ENCODE data around the gene INTS6.
"Not testable (repeated sequence)": the region's sequence is repeated elsewhere in the genome, so short reads cannot be mapped to it uniquely, and the experiment has no call there.

Gene INTS6

DNA sequence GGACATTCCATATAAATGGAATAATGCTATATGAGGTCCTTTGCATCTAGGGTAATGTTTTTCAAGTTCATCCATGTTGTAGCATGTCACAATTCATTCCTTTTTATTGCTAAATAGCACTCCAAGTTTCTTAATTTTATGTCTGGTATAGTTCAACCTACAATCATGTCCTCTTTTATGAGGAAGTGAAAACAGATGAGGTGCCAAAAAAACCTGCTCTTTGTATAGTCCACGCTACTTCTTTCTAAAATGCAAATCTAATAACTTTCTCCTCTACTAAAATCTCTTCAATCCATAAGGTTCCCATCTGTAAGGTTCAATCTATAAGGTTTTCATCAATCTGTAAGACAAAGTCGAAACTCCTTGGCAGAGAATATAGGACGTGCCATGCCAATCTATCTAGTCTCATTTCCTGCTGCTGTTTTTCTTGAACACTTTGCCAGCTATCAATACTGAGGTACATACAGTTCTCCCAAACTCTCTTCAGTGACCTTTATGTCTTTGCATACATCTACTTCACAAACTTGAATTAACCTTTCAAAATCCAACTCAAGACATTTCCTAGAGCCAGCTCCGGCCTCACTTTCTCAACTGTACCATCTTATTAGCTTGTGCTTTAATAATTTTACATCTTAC lies 33.7 kb downstream of the INTS6 start:
- no peak for DNase-seq (ENCODE audit: low read depth in 1 of 2, low spot score in 1 of 2)

DNA sequence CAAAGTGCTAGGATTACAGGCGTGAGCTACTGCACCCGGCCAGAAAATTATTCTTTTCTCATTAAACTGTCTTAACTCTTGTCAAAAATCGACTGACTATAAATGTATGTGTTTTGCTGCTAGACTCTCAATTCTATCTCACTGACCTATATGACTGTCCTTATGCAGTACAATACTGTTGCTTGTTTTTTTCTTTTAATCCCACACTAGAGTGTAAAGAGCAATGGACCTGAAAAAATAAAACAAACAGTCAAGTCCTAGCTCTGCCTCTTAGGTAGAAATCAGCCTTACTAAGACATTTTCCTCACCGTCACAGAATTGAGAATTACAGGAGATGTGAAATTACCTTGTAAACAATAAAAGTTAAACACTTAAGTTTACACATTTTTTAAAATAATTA lies 35.1 kb downstream of the INTS6 start:
- no peak for DNase-seq (ENCODE audit: low read depth in 1 of 2, low spot score in 1 of 2)

DNA sequence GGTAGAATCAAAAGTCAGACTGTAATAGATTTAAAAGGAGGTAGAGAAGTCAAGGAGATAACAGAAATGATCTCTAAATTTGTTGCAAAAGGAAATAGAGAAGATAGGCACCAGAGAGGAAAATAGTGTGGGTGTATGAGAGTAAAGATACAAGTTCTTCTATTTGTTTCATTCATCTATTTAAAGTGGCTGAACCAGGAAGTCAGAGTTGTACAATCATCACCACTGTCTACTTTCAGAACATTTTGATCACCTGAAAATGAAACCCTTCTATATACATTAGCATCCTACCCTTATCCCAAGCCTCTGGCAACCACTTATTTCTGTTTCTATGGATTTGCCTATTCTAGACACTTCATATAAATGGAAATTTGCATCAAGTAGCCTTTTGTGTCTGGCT lies 36.7 kb downstream of the INTS6 start:
- no peak for DNase-seq (ENCODE audit: low read depth in 1 of 2, low spot score in 1 of 2)

DNA sequence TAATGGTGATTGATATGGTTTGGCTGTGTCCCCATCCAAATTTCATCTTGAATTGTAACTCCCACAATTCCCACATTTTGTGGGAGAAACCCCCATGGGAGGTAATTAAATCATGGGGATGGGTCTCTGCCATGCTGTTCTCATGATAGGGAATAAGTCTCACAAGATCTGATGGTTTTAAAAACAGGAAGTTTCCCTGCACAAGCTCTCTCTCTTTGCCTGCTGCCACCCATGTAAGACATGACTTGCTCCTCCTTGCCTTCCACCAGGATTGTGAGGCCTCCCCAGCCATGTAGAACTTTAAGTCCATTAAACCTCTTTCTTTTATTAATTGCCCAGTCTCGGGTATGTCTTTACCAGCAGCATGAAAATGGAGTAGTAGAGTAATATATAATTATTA lies 37.5 kb downstream of the INTS6 start:
- not testable (repeated sequence) for DNase-seq (ENCODE audit: low read depth in 1 of 2, low spot score in 1 of 2)

GRCh38 chr13:51412431-51412830 lies 40.4 kb downstream of the INTS6 start:
- DNase-seq (ENCODE audit: low read depth in 1 of 2, low spot score in 1 of 2) = no peak

- no peak for DNase-seq (ENCODE audit: low read depth in 1 of 2, low spot score in 1 of 2)
These were observed 47.7 kb downstream of the INTS6 start for GRCh38 chr13:51405176-51405575.

GRCh38 chr13:51397262-51397941 lies 55.4 kb downstream of the INTS6 start:
- no peak for DNase-seq (ENCODE audit: low read depth in 1 of 2, low spot score in 1 of 2)

- no peak for DNase-seq (ENCODE audit: low read depth in 1 of 2, low spot score in 1 of 2)
These were observed 56.5 kb downstream of the INTS6 start for GRCh38 chr13:51396352-51396751.

DNA sequence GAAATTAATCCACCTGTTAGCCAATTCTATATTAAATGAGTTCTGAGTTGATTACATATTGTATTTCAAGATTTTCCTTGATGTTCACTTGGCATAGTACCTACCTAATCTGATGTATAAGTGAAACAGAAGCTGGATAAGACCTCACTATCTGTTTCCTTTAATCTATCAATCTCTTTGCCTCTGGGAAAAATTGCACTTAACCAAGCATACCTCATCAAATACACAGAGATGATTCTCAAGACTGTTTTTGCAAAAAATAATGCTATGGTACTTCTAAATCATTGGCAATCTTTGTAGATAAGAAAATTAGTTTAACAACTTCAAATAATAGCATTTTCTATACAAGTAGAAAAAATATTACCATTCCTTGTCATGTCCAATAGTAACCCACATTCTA lies 58.1 kb downstream of the INTS6 start:
- DNase-seq (ENCODE audit: low read depth in 1 of 2, low spot score in 1 of 2) = no peak

DNA sequence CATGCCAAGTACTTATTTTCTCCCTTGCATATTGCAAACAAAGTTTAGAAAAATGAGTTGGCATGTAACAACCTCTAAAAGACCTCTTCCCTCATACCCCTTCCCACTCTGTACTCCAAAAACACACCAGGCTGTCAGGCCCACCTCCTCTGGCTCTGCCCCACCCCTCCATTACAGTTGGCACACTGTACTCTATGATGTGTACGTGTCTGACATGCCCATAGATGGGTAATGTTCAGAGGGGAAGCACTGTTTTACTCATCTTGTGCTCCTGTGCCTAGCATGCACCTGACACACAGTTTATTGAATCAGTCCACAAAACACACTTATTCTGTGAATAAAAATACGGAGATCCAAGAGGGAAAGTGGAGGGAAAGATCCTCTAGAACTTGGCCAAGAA lies 67.7 kb downstream of the INTS6 start:
- no peak for DNase-seq (ENCODE audit: low read depth in 1 of 2, low spot score in 1 of 2)

GRCh38 chr13:51380269-51380668 lies 72.6 kb downstream of the INTS6 start:
- no peak for DNase-seq (ENCODE audit: low read depth in 1 of 2, low spot score in 1 of 2)

- DNase-seq (ENCODE audit: low read depth in 1 of 2, low spot score in 1 of 2) = no peak
These were observed 79.4 kb downstream of the INTS6 start for GRCh38 chr13:51373451-51373850.

GRCh38 chr13:51371768-51372399 lies 81.0 kb downstream of the INTS6 start:
- no peak for DNase-seq (ENCODE audit: low read depth in 1 of 2, low spot score in 1 of 2)

- DNase-seq (ENCODE audit: low read depth in 1 of 2, low spot score in 1 of 2) = no peak
These were observed 82.0 kb downstream of the INTS6 start for GRCh38 chr13:51370811-51371210.

- DNase-seq (ENCODE audit: low read depth in 1 of 2, low spot score in 1 of 2) = no peak
These were observed 82.7 kb downstream of the INTS6 start for GRCh38 chr13:51370116-51370515.

GRCh38 chr13:51364404-51365008 lies 88.3 kb downstream of the INTS6 start:
- no peak for DNase-seq (ENCODE audit: low read depth in 1 of 2, low spot score in 1 of 2)

DNA sequence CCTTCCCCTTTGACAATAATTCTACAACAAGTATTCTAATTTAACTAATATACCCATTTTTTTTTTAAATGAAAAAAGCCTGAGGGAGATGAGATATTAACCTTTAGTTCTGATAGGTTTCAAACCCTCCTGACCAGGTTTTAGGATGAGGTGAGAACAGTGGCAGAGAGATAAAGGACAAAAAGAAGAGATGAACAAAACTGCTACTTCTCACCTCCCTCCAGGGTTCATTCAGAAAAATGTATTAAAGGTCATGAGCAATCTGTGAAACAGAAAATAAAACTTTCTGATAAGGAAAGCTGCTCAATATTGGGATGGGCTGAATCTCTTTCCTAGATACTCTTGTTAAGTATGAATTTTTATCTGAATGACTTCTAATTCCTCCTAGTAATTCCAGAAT lies 89.2 kb downstream of the INTS6 start:
- no peak for DNase-seq (ENCODE audit: low read depth in 1 of 2, low spot score in 1 of 2)

DNA sequence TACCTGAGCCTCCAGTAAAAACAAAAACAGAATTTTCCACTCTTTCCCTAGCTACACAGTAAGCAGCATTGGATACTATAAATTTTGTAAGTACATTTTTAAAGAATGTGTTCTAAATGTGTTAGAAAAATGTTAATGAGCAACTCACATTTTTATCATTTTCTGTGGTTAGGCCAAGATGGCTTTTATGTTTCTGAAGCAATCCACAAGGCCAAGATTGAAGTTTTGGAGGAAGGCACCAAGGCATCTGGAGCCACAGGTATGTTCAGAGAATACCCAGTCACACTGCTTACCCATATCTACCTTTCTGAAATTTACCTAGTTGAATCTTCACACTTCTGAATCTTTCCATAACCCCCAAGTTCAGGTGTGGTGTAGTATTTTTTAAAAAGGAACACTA lies 91.7 kb downstream of the INTS6 start:
- DNase-seq (ENCODE audit: low read depth in 1 of 2, low spot score in 1 of 2) = no peak

DNA sequence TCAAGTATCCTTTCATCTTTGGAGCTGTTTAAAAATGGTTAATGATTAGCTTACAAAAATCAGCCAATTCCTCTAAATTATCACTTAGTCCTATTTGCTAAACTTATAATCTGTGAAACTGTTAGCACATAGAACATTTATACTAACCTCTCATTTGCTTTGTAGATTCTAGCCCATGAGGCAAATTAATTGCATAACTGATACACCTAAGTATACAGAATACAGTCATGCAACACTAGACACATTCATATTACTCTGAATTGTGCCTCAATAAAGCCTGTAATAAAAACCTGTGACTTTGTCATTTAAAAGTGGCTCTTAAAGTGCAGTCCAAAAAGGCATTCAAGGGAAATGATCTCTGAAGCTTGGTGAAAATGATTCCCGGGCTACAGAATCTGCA lies 92.3 kb downstream of the INTS6 start:
- no peak for DNase-seq (ENCODE audit: low read depth in 1 of 2, low spot score in 1 of 2)

GRCh38 chr13:51359352-51359751 lies 93.5 kb downstream of the INTS6 start:
- no peak for DNase-seq (ENCODE audit: low read depth in 1 of 2, low spot score in 1 of 2)

- no peak for DNase-seq (ENCODE audit: low read depth in 1 of 2, low spot score in 1 of 2)
These were observed 94.8 kb downstream of the INTS6 start for GRCh38 chr13:51357928-51358595.

DNA sequence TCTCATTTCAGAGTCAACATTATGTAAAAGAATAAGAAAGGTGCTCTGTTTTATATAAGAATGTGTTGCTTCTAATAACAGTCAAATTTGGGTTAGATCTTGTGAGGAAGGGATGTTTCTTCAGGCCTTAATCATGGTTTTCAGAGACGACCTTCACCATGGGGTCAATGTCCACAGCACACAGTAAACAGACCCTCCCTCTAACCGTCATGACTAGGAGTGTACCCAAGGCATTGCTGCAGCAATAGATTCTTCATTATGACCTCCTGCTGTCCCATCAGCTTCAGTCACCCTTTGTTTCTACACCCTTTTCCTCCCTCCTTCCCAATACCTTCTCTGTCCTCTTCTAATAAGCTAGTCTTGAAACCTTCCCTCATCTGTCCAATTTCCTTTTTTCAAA lies 97.6 kb downstream of the INTS6 start:
- DNase-seq (ENCODE audit: low read depth in 1 of 2, low spot score in 1 of 2) = no peak

All from stimulated activated CD4-positive, alpha-beta T cell treated with anti-CD3 and anti-CD28 coated beads, Interleukin-15, amount 100 ng/mL, for 1 hour (primary cell).